GDM1 (cell line): ENCODE results near the gene ALDH1A1.

Source experiments
- DNase-seq: peaks from one replicate; lab custom pipeline; 2025; lab: John Stamatoyannopoulos, UW

Gene ALDH1A1

GRCh38 chr9:72917892-72918509 lies 34.9 kb downstream of the ALDH1A1 start:
- DNase-seq, result no peak

- DNase-seq, result no peak
Measured at GRCh38 chr9:72915659-72916058, 37.2 kb downstream of the ALDH1A1 start.

- DNase-seq, result no peak
Measured at GRCh38 chr9:72914750-72915149, 38.1 kb downstream of the ALDH1A1 start.

- DNase-seq, result no peak
Measured at GRCh38 chr9:72913382-72914009, 39.4 kb downstream of the ALDH1A1 start.

- DNase-seq, result no peak
Measured at GRCh38 chr9:72912476-72913381, 40.1 kb downstream of the ALDH1A1 start.

- no peak for DNase-seq
Measured at GRCh38 chr9:72911816-72912215, 41.0 kb downstream of the ALDH1A1 start.

- DNase-seq, result no peak
Measured at GRCh38 chr9:72911247-72911775, 41.5 kb downstream of the ALDH1A1 start.

GRCh38 chr9:72909428-72909827 lies 43.4 kb downstream of the ALDH1A1 start:
- no peak for DNase-seq

GRCh38 chr9:72907421-72907820 lies 45.4 kb downstream of the ALDH1A1 start:
- DNase-seq, result no peak

- no peak for DNase-seq
Measured at GRCh38 chr9:72906810-72907209, 46.0 kb downstream of the ALDH1A1 start.

- no peak for DNase-seq
Measured at GRCh38 chr9:72905514-72906480, 47.1 kb downstream of the ALDH1A1 start.

GRCh38 chr9:72904267-72905093 lies 48.4 kb downstream of the ALDH1A1 start:
- DNase-seq, result no peak

- DNase-seq, result no peak
Measured at GRCh38 chr9:72903103-72903502, 49.8 kb downstream of the ALDH1A1 start.

- DNase-seq, result no peak
Measured at GRCh38 chr9:72902268-72902667, 50.6 kb downstream of the ALDH1A1 start.

GRCh38 chr9:72899734-72900477 lies 52.9 kb downstream of the ALDH1A1 start:
- DNase-seq, result no peak

- no peak for DNase-seq
Measured at GRCh38 chr9:72898784-72899733, 53.8 kb downstream of the ALDH1A1 start.

- DNase-seq, result no peak
Measured at GRCh38 chr9:72898360-72898759, 54.5 kb downstream of the ALDH1A1 start.

GRCh38 chr9:72897069-72897649 lies 55.7 kb downstream of the ALDH1A1 start:
- DNase-seq, result no peak
